ENCODE data around the gene MRPS6. TPM values are rescaled to one million over a fixed set of nuclear protein-coding genes. Genes with fewer than 3 reads are reported as not detected.
A peak's percentile ranks its signal among the peaks of the same experiment; 100 is the strongest.

MRPS6 gene
- total and polyA plus RNA-seq, 2 of the 4 experiments (the other 2 are of a cell fraction): 7.5 to 35.1 TPM

- Histone ChIP-seq H3K9ac (ENCODE audit: low read depth, low read length) (no peak overlapping the region), H3K56ac (ENCODE audit: extremely low read depth, insufficient read depth, low read length) (no peak overlapping the region), H3K14ac (replicated peaks; ENCODE audit: low read depth, low read length) (no peak overlapping the region), H3K27ac (ENCODE audit: insufficient read depth, low read length) (no peak overlapping the region), H4K20me1 (ENCODE audit: insufficient read depth, low read length) (no peaks in the 10 kb centered on the region; the same call in 1 of the 2 replicates), H4K8ac (ENCODE audit: low read depth in 2 of 2, low read length in 2 of 2) (no peak overlapping the region), H4K91ac (ENCODE audit: insufficient read depth, low read depth, low read length) (no peak overlapping the region; the same call in 1 of the 2 replicates), H3K27me3 (ENCODE audit: control insufficient read depth, insufficient read depth, low read length) (no peaks in the 10 kb centered on the region), H2AK9ac (replicated peaks; ENCODE audit: low read depth, low read length, poor library complexity) (no peak overlapping the region), H3K23ac (ENCODE audit: low read depth, low read length) (no peak overlapping the region; the same call in 1 of the 2 replicates), H2BK15ac (ENCODE audit: low read depth, low read length) (no peak overlapping the region), H2AFZ (replicated peaks; ENCODE audit: low read length, poor library complexity) (no peak overlapping the region), H2BK5ac (ENCODE audit: low read depth, low read length, poor library complexity, severe bottlenecking) (no peak overlapping the region), H3K36me3 (ENCODE audit: control insufficient read depth, insufficient read depth, low read length) (peaks cover 2% of the 10 kb centered on the region; the same call in 1 of the 2 replicates), H2BK120ac (ENCODE audit: low read depth, low read length) (no peak overlapping the region), H3K9me1 (ENCODE audit: insufficient read depth, low read length) (peaks cover 36% of the 10 kb centered on the region), H3K79me1 (ENCODE audit: low read depth in 1 of 2, low read length in 2 of 2) (peaks cover 33 to 78% of the 10 kb centered on the region in 2 experiments), H2BK20ac (ENCODE audit: low read depth, low read length) (no peak overlapping the region), H3K4ac (ENCODE audit: low read depth, low read length) (no peak overlapping the region; the same call in 1 of the 2 replicates), H3K4me3 (ENCODE audit: insufficient read depth, low read depth, low read length) (no peak overlapping the region), H2AK5ac (ENCODE audit: low read depth, low read length) (peak overlapping the region; percentile 5; the same call in 1 of the 2 replicates), H3K4me2 (ENCODE audit: low read depth, low read length) (no peak overlapping the region), H3K4me1 (ENCODE audit: control insufficient read depth, insufficient read depth, low read length) (peaks cover 30% of the 10 kb centered on the region), H4K5ac (ENCODE audit: low read depth, low read length) (no peak overlapping the region), H3K9me3 (ENCODE audit: control insufficient read depth, insufficient read depth, low read length) (no peaks in the 10 kb centered on the region), H3K18ac (ENCODE audit: low read depth, low read length) (no peak overlapping the region)
- in situ Hi-C loops (cut with MboI; ENCODE audit: low sequenced_read_pairs): no loop called here
- BruUV-seq (replicated peaks): no TSS peak
- intact Hi-C loops (cut with micrococcal nuclease): loop anchor here (2.0 to 5.0 kb wide), 3 partner anchors 74 to 221 kb away; no protein-coding TSS in a partner anchor
- dilution Hi-C loops (cut with HindIII; ENCODE audit: low sequenced_read_pairs, unreplicated experiment): no loop called here
- CTCF ChIA-PET: interaction anchor here (0.8 kb wide), 1 partner anchor 223 kb away, joined by 3 read pairs; no protein-coding TSS in a partner anchor
- ATAC-seq (ENCODE audit: low read depth) (no peak), DNase-seq (no peak)
- TF ChIP-seq CEBPB (IDR thresholded peaks at IDR 0.05; ENCODE audit: low read depth, low read length) (peak; percentile 20; the same call in 1 of the 2 replicates), RCOR1 (IDR thresholded peaks at IDR 0.05; ENCODE audit: insufficient replicate concordance, low read length) (no peak)
- 100% methylated on average over 1 of the region's 6 CpGs; no CpG with 5 or more reads in 1 of the 2 experiments for WGBS, 2 experiments (ENCODE audit: extremely low coverage in 2 of 2, insufficient read length in 1 of 2)
- POLR2A ChIA-PET (ENCODE audit: unreplicated experiment): no interaction called here
Measured at GRCh38 chr21:34128124-34128523, 54.7 kb downstream of the MRPS6 start.
